HepG2 (cell line): ENCODE measurements around the gene GEMIN4. TPM values are rescaled to one million over a fixed set of nuclear protein-coding genes. Genes with fewer than 3 reads are reported as not detected.

Source experiments
- ADNP ChIP-seq: sonication (generic); formaldehyde crosslinking; IDR thresholded peaks from 2 replicates; pipeline ENCODE4 v1.4.0; 2020; ENCODE audit warnings: missing genetic modification reagents
- CHD4 ChIP-seq: fragments of 200-600 bp; sonication (generic); IDR thresholded peaks from 2 replicates; pipeline ENCODE4 v1.7.0; 2017; ENCODE audit warnings: mild to moderate bottlenecking, low read length, borderline replicate concordance
- FOXO1 ChIP-seq: sonication (generic); formaldehyde crosslinking; IDR thresholded peaks from 2 replicates; pipeline ENCODE4 v1.4.0; 2020; ENCODE audit warnings: missing genetic modification reagents
- GATA4 ChIP-seq: sonication (generic); IDR thresholded peaks from 2 replicates; pipeline ENCODE4 v1.6.1; 2016; ENCODE audit warnings: antibody characterized with exemption, low read depth, borderline replicate concordance
- HNF4G ChIP-seq, 2 experiments: sonication (generic) in 1 of 2; formaldehyde crosslinking in 1 of 2; IDR thresholded peaks; 2 replicates each; pipeline versions ENCODE4 v1.4.0 to v1.6.1; 2011 to 2020; ENCODE audit warnings: borderline replicate concordance in 2 of 2, low read depth in 2 of 2, mild to moderate bottlenecking in 2 of 2, low read length in 1 of 2, missing genetic modification reagents in 1 of 2, moderate library complexity in 1 of 2
- ISL2 ChIP-seq: sonication (generic); formaldehyde crosslinking; IDR thresholded peaks from 2 replicates; pipeline ENCODE4 v1.5.0; 2020; ENCODE audit warnings: missing genetic modification reagents
- JUN ChIP-seq: sonication (generic); formaldehyde crosslinking; IDR thresholded peaks from 2 replicates; pipeline ENCODE4 v1.4.0; 2020; ENCODE audit warnings: mild to moderate bottlenecking, missing genetic modification reagents
- MEIS1 ChIP-seq: sonication (generic); formaldehyde crosslinking; IDR thresholded peaks from 2 replicates; pipeline ENCODE4 v1.9.0; 2021; ENCODE audit warnings: mild to moderate bottlenecking, missing genetic modification reagents, moderate library complexity, borderline replicate concordance
- PLRG1 ChIP-seq: fragments of 450-650 bp; conservative IDR thresholded peaks from 2 replicates; pipeline ENCODE4 v1.6.1; 2016
- PTBP1 ChIP-seq: fragments of 200-400 bp; formaldehyde crosslinking; IDR thresholded peaks from 2 replicates; pipeline ENCODE4 v1.6.1; 2018; ENCODE audit warnings: low read length, low read depth; ENCODE audit not compliant: poor library complexity, severe bottlenecking
- RFXAP ChIP-seq: sonication (generic); formaldehyde crosslinking; IDR thresholded peaks from 2 replicates; pipeline ENCODE4 v1.4.0; 2020; ENCODE audit warnings: missing genetic modification reagents, borderline replicate concordance
- SMYD3 ChIP-seq: sonication (generic); formaldehyde crosslinking; IDR thresholded peaks from 2 replicates; pipeline ENCODE4 v1.8.1; 2023; ENCODE audit warnings: mild to moderate bottlenecking, missing genetic modification reagents
- SNAPC4 ChIP-seq: sonication (generic); formaldehyde crosslinking; IDR thresholded peaks from 2 replicates; pipeline ENCODE4 v1.4.0; 2020; ENCODE audit warnings: mild to moderate bottlenecking, missing genetic modification reagents
- SNRNP70 ChIP-seq: fragments of 200-400 bp; formaldehyde crosslinking; IDR thresholded peaks from 2 replicates; pipeline ENCODE4 v1.6.1; 2017; ENCODE audit warnings: mild to moderate bottlenecking, low read depth, low read length, moderate library complexity
- SRF ChIP-seq: IDR thresholded peaks from 2 replicates; pipeline ENCODE4 v1.6.1; 2011; ENCODE audit warnings: mild to moderate bottlenecking, low read depth, low read length, moderate library complexity
- THAP11 ChIP-seq: IDR thresholded peaks from 2 replicates; pipeline ENCODE4 v1.6.1; 2016; ENCODE audit warnings: missing biosample characterization, missing genetic modification reagents
- U2AF2 ChIP-seq: fragments of 200-400 bp; formaldehyde crosslinking; IDR thresholded peaks from 2 replicates; pipeline ENCODE4 v1.6.1; 2017; ENCODE audit warnings: low read depth, mild to moderate bottlenecking, low read length
- ZGPAT ChIP-seq: IDR thresholded peaks from 2 replicates; pipeline ENCODE4 v1.6.1; 2016; ENCODE audit warnings: mild to moderate bottlenecking
- ZNF263 ChIP-seq: sonication (generic); formaldehyde crosslinking; IDR thresholded peaks from 2 replicates; pipeline ENCODE4 v1.4.0; 2020; ENCODE audit warnings: missing genetic modification reagents
- ZNF274 ChIP-seq: sonication (generic); formaldehyde crosslinking; IDR thresholded peaks from 2 replicates; pipeline ENCODE4 v1.5.1; 2020; ENCODE audit warnings: mild to moderate bottlenecking, missing genetic modification reagents
- ZNF337 ChIP-seq: sonication (generic); formaldehyde crosslinking; IDR thresholded peaks from 2 replicates; pipeline ENCODE4 v1.5.1; 2020; ENCODE audit warnings: missing genetic modification reagents, low read depth, mild to moderate bottlenecking, borderline replicate concordance
- ZNF598 ChIP-seq: sonication (generic); formaldehyde crosslinking; IDR thresholded peaks from 2 replicates; pipeline ENCODE4 v1.5.1; 2020; ENCODE audit warnings: mild to moderate bottlenecking, missing genetic modification reagents, borderline replicate concordance
- ZNF629 ChIP-seq: sonication (generic); formaldehyde crosslinking; conservative IDR thresholded peaks from 2 replicates; pipeline ENCODE4 v1.5.0; 2020; ENCODE audit warnings: missing genetic modification reagents
- ZNF644 ChIP-seq: IDR thresholded peaks from 2 replicates; pipeline ENCODE4 v1.6.1; 2016; ENCODE audit warnings: low read depth
- ZNF816 ChIP-seq: sonication (generic); formaldehyde crosslinking; IDR thresholded peaks from 2 replicates; pipeline ENCODE4 v1.8.0; 2022; ENCODE audit warnings: missing genetic modification reagents, mild to moderate bottlenecking, borderline replicate concordance
- polyA plus RNA-seq, 8 experiments: library from polyadenylated mRNA; depleted of rRNA in 3 of 8; stranded (reverse) in 7 of 8; unstranded in 1 of 8; fragments of >200 nt; fragmentation: Illumina TruSeq in 4 of 8; extraction: Trizol in 4 of 8; gene quantifications; 2 replicates each; pipeline versions ENCODE4 v1.2.1 to v1.2.3, GENCODE V29; 2011 to 2016; ENCODE audit warnings: low read depth in 4 of 8, missing spikeins in 1 of 8, mixed read lengths in 1 of 8; ENCODE audit not compliant: insufficient read depth in 1 of 8
- total RNA-seq, 5 experiments: library from RNA; depleted of rRNA; stranded (reverse); fragments of >200 nt; fragmentation: Illumina TruSeq; extraction: Trizol; gene quantifications; 2 replicates each; pipeline ENCODE4 v1.2.3, GENCODE V29; 2016; ENCODE audit warnings: low read depth in 1 of 5

Gene GEMIN4
- total and polyA plus RNA-seq, 2 of the 13 experiments (the other 11 are each of a cell fraction or from before 2014, with no cell fraction given) = 10.8 to 22.7 TPM

- TF ChIP-seq ZNF816 (CRISPR knock-in tag) (no peak), SMYD3 (CRISPR knock-in tag) (peak; percentile 86; the same call in 1 of the 2 replicates), MEIS1 (CRISPR knock-in tag) (no peak), RFXAP (no peak), ZNF644 (no peak), SNRNP70 (no peak), ZGPAT (CRISPR knock-in tag) (peak; percentile 44; the same call in 1 of the 2 replicates), ZNF629 (CRISPR knock-in tag) (no peak), ZNF598 (CRISPR knock-in tag) (no peak), ZNF263 (CRISPR knock-in tag) (no peak), THAP11 (CRISPR knock-in tag) (peak; percentile 73; the same call in 1 of the 2 replicates), ZNF274 (CRISPR knock-in tag) (no peak; the same call in 1 of the 2 replicates), CHD4 (no peak), FOXO1 (CRISPR knock-in tag) (peak; percentile 16; the same call in 1 of the 2 replicates), SRF (no peak), PLRG1 (no peak), GATA4 (no peak), ZNF337 (peak; percentile 36; the same call in 1 of the 2 replicates), PTBP1 (no peak), JUN (CRISPR knock-in tag) (peak; percentile 28; the same call in 1 of the 2 replicates), SNAPC4 (peak; percentile 65; the same call in 1 of the 2 replicates), ADNP (CRISPR knock-in tag) (no peak), HNF4G (IDR thresholded peaks at IDR 0.05; ENCODE audit: borderline replicate concordance, low read depth, low read length) (no peak), HNF4G (CRISPR knock-in tag; IDR thresholded peaks at IDR 0.05; ENCODE audit: borderline replicate concordance, low read depth) (no peak), U2AF2 (no peak), ISL2 (CRISPR knock-in tag) (peak; percentile 38; the same call in 1 of the 2 replicates)
These were observed at the start of gene GEMIN4 (continued) for GRCh38 chr17:752002-752619.
